GM18951 (cell line): ENCODE data around the gene STX1A.
"Not testable (repeated sequence)": the region's sequence is repeated elsewhere in the genome, so short reads cannot be mapped to it uniquely, and the experiment has no call there.

ENCODE experiments used
- POLR2A ChIP-seq: IDR thresholded peaks from 4 replicates; pipeline ENCODE4 v1.6.1; 2011; ENCODE audit warnings: mild to moderate bottlenecking; ENCODE audit not compliant: insufficient read length, insufficient read depth; ENCODE audit errors: extremely low read depth
- in situ Hi-C: fragments of 300-500 bp; cut with MboI; formaldehyde crosslinking; loops from one replicate; pipeline ENCODE4 v1.12.0; 2022; ENCODE audit warnings: low sequenced_read_pairs, mixed read lengths, inconsistent platforms; ENCODE audit not compliant: unreplicated experiment

STX1A gene

DNA sequence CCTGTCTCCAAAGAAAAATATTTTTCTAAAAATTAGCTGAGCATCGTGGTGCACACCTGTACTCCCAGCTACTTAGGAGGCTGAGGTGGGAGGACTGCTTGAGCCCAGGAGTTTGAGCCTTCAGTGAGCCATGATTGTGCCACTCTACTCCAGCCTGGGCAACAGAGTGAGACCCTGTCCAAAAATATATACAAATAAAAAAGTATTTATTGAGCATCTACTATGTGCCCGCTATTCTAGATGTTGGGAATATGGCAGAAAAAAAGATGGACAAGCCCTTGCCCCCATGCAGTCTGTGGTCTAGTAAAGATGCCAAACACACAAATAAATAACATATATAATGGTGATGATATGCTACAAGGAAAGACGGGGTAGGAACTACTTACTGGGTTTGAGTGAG, 4.3 kb upstream of the STX1A start:
- in situ Hi-C loops = no loop called here

DNA sequence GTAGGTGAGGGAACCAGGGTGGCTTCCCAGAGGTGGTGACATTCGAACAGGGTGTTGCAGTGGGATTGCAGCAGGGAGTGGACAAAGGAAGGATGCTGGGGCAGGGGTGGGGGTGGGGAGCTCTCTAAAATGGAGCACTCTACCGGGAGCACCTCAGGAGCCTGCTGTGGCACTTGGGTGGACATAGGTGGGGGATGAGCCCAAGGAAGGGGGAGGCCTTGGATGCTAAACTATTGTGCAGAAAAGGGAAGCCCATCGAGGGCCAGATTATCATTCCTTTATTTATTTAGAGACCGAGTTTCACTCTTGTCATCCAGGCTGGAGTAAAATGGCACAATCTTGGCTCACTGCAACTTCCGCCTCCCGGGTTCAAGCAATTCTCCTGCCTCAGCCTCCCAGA, 3.3 kb upstream of the STX1A start:
- no peak for TF ChIP-seq POLR2A
- in situ Hi-C loops = no loop called here

More for the DNA sequence above, 4.3 kb upstream of the STX1A start:
- no peak for TF ChIP-seq POLR2A

DNA sequence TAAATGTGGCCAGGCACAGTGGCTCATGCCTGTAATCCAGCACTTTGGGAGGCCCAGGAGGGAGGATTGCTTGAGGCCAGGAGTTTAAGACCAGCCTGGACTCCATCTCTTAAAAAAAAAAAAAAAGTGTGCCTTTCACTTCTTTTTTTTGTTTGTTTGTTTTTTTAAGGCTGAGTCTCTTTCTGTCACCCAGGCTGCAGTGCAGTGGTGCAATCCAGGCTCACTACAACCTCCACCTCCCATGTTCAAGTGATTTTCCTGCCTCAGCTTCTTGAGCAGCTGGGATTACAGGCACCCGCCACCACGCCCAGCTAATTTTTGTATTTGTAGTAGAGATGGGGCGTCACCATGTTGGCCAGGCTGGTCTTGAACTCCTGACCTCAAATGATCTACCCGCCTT, 2.7 kb upstream of the STX1A start:
- in situ Hi-C loops = not testable (repeated sequence)

DNA sequence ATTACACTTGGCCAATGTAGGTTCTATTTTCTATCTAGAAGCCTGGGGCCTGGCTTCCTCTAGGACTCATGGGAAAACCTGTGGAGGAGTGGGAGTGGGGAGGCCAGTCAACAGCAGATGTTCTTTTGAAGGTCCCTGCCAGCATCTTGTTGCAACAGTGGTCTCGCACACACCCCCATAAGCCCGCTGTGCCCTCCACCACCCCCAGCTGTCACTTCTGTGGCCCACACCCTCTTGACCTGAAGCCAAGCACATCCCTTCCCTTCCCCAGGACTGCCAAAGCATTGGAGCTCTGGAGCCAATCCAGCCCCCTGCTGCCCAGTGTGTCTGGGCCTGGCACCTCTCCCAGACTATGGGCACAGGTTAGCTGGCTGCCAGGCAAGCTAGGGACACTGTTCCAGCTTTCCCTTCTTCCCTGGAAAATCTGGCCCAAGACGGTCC, 1.9 kb upstream of the STX1A start:
- in situ Hi-C loops = no loop called here
- no peak for TF ChIP-seq POLR2A

DNA sequence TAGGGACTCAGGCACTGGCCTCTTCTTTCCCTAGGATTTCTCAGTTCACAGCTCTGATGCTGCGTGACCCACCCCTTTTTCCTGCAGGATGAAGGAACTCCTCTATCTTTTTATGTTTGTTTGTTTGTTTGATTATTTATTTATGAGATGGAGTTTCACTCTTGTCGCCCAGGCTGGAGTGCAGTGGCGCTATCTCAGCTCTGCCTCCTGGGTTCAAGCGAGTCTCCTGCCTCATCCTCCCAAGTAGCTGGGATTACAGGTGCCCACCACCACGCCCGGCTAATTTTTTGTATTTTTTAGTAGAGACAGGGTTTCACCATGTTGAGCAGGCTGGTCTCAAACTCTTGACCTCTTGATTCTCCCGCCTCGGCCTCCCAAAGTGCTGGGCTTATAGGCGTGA, 974 bp upstream of the STX1A start:
- in situ Hi-C loops = not testable (repeated sequence)

DNA sequence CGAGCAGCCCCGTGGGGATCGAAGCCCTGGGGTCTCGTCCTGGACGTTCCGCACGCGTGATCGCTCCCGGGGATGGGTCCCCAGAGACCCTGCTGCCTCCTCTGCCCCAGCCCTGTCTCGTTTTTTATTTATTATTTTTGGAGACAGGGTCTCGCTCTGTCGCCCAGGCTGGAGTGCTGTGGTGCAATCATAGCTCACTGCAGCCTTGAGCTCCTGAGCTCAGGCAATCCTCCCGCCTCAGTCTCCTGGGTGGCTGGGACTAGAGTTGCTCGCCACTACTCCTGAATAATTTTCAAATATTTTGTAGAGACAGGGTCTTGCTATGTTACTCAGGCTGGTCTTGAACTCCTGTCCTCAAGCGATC, 319 bp upstream of the STX1A start:
- no peak for TF ChIP-seq POLR2A
- in situ Hi-C loops = loop anchor here (10.0 kb wide), 1 partner anchor 115 kb away; no protein-coding TSS in a partner anchor

DNA sequence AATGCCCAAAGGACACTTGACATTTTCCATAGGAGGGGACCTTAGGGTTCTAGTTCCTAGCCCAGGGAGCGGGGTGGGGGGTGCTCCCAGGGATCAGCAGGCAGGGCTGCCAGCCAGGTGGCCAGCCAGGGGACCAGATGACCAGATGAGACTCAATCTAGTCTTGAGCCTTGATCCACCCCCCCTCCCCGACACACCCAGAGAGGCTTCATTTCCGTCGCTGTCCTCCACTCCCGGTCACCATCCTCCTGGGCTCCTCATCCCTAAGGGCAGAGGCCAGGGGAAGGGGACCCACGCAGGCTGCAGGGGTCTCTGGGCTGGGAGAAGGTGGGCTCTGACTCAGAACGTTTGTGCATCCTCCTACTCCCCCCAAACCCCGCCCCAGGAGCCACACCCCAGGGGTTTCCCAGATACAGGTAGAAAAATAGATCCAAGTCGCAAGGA, 1.0 kb downstream of the STX1A start:
- TF ChIP-seq POLR2A = no peak
- in situ Hi-C loops = loop anchor here (10.0 kb wide), 1 partner anchor 114 kb away; no protein-coding TSS in a partner anchor

DNA sequence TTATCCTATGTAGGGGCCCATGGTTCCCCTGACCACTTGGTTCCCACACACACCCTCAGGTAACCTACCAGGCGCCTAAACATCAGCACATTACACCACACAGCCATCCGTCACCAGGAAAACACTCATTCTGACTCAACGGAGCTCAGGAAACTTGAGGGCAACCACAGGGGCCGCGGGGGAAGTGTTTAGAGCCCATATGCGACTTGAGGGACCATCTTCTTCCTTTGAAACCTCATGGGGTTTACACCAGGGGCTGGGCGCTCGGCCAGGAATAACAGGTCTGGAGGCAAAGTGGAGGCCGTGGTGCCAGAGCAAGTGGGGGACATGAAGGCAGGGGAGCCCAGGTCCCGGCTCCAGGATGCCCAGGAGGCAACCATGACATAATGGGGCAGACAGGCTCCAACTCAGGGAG, 1.5 kb downstream of the STX1A start:
- in situ Hi-C loops = loop anchor here (10.0 kb wide), 1 partner anchor 113 kb away; no protein-coding TSS in a partner anchor
- no peak for TF ChIP-seq POLR2A

DNA sequence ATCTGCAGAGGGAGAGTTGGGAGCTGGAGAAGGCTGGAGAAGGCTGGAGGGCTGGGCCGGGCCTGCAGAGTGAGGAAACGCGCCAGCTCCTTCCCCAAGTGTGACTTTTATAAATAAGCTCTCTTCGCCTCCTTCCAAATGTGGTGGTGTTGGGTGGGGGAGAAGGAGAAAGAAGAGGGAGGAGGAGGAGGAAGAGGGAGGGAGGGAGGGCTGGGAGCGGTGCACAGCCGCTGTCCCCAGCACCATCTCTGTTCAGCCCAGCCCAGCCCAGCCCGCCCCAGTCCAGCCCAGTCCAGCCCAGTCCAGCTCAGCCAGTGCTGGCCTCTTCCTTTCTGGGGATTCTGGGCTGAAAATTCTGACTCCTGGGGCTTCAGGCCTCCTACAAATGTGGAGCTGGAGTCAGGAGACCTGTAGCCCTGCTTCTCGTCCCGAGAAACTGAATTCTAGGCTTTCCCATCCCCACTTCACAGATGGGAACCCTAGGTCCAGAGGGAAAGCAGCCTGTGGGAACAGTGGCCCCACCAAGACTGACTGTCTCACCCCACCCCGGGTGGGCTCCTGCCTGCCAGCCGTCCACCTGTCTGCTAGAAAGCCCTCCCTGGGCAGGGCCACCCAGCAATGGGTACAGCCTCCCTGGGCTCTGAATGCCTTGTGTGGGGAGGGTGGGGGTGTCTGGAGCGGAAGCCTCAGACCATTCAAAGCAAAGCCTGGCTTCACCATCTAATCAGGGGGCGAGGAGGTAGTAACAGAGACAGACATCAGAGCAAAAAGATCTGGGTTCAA, 2.3 kb downstream of the STX1A start:
- in situ Hi-C loops = loop anchor here (10.0 kb wide), 1 partner anchor 112 kb away; no protein-coding TSS in a partner anchor
- no peak for TF ChIP-seq POLR2A

DNA sequence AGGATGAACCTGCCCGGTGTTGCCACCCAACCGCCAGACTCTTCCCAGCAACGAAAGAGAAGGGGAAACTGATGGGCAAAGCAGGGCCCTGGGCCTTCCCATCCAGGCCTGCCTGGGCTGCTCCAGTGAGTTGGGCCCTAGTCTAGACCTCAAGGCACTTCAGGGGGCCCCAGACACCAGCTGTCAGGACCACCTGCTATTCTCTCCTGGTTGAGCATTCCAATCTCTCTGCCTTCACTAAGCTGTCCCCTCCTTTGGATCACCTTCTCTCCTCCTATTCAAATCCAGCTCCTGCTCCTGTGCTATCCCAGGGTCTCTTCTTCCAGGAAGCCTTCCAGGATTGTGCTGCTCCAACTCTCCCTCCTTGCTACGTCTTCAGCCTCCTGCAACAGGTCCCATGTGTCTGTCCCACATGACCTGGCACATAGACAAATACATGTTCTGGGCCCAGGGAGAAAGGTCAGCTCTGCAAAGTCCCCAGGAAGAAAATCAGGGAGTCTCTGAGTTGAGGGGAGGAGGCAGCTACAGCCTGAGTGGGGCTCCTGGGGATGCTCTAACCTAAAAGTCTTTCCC, 3.1 kb downstream of the STX1A start:
- in situ Hi-C loops = loop anchor here (10.0 kb wide), 1 partner anchor 112 kb away; no protein-coding TSS in a partner anchor
- no peak for TF ChIP-seq POLR2A

DNA sequence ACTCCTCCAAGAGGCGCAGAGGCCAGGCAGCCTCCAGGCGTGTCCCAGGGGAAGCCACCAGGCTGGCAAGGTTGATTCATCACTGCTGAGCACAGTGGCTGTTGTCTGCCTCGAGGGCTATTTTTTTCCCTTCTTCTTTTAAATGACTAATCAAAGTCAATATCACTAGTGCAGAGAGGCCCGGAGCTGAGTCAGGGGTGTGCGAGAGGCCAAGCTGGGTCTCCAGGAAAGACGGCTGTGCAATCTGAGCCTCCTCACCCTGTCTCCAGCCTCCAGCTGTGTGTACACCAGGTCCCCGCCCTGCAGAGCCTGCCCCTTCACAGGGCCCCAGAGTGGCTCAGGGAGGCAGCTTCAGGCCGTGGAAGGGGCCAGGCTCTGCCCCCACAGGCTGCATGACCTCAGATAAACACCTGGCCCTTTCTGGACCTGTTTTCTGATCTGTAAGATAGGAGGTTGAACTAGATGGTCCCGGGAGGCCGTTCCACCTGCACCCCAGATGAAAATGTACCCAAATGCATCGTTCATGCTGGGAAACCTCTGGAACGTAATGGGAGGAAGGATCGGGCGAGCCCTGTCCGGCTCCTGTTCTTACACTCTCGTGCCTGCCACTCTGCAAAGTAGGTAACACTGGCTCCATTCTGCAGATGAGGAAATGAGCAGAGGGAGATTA, 3.7 kb downstream of the STX1A start:
- in situ Hi-C loops = loop anchor here (10.0 kb wide), 1 partner anchor 111 kb away; no protein-coding TSS in a partner anchor
- TF ChIP-seq POLR2A = no peak

DNA sequence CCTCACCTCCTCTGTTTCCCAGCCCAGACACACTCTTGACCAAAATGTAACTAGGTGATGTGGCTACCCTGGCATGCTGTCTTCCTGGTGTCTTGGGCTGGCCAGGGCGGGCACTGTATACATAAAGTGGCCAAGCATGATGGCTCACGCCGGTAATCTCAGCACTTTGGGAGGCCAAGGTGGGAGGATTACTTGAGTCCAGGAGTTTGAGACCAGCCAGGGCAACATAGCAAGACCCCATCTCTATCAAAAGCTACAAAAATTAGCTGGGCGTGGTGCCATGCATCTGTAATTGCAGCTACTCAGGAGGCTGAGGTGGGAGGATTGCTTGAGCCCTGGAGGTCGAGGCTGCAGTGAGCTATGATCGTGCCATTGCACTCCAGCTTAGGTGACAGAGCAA, 6.2 kb downstream of the STX1A start:
- in situ Hi-C loops = loop anchor here (10.0 kb wide), 1 partner anchor 109 kb away; no protein-coding TSS in a partner anchor

DNA sequence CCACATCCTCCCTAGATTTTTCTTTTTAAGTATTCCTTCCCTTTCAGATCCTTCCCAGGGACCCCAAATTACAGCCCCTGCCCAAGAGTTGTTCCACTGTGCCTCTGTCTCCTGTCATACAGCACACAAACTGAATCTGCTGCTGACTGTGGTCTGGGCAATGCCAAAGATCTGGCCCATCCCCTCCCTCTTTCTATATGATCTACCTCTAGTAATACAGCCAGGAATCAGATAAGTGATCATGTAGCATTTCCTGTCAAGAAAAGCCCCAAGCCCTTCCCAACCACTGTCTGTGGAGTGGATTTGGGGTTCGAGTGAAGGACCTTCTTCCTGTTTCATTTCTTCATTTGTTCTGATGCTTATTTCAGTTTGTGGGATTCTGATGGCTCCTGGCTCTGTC, 6.7 kb downstream of the STX1A start:
- TF ChIP-seq POLR2A = no peak
- in situ Hi-C loops = loop anchor here (10.0 kb wide), 1 partner anchor 108 kb away; no protein-coding TSS in a partner anchor

DNA sequence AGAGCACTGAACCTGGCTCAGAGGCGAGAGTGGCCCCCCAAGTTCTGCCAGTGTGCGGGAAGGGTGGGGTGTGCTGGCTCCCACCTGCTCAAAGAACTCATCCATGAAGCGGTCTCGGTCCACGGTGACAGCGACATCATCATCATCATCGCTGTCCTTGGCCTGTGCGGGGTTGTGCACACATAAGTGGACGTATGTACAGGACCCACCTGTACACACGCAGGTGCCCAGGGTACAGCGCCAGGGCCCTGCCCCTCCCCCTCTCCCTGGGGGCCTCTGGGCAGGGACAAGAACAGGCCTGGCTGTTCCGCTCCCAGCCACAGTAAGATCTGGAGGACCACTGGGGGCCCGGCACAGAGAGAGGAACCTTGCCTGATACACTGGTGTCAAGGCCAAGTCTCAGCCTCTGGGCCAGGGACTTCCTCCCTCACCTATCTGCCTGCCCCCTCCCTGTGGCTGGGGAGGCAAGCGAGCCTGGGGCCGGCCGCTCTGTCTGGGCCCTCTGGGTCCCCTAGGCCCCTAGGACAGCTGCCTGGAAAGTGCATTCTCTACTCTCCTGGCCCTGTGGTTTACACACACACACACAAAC, 10.4 kb downstream of the STX1A start:
- in situ Hi-C loops = no loop called here
- TF ChIP-seq POLR2A = no peak
